Right renal pelvis (tissue), 4 donors: ENCODE data around the gene PSMD14. TPM values are rescaled to one million over a fixed set of nuclear protein-coding genes. Genes with fewer than 3 reads are reported as not detected.
"Not testable (repeated sequence)": the region's sequence is repeated elsewhere in the genome, so short reads cannot be mapped to it uniquely, and the experiment has no call there.

Experiments used
- DNase-seq, 4 donors: peaks; one replicate each; pipeline ENCODE4 v3.0.0-alpha.2; 2013; ENCODE audit warnings: low read depth in 4 of 4, low spot score in 3 of 4, missing footprints in 1 of 4
- polyA plus RNA-seq, 4 donors: library from polyadenylated mRNA; unstranded; fragments of 120-200 nt; gene quantifications; one replicate each; pipeline ENCODE4 v1.2.1, GENCODE V29; 2013; ENCODE audit not compliant: insufficient read length in 4 of 4

Gene PSMD14
- polyA plus RNA-seq, 4 donors = 51.2 to 60.3 (median 58.9) TPM

DNA sequence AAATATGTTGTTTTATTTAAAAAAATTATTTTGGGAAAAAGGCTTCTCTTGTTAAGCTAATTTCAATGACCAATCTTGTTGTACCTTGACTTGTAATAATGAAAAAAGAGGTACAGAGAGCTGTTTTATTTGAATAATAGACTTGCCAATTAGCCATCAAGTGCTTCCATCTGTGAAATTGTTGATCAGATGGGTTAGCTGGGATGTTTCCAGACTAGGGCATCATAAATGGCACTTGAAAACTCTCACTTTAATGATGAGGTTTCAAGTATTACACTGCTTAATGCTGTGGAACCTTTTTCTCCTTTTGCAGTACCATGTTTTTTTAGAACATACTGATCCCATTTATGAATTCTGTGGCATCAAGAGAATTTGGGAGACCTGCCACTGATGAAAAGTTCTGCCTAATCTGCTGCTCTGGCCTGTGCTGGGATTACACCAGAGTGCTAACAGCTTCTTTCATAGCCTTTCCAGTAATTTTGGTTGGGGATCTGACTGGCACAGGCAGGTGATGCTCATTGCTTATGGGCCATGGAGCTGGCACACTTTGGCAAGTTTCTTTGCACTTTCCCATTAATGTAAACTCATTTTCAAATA lies 24.2 kb downstream of the PSMD14 start:
- no peak for DNase-seq

DNA sequence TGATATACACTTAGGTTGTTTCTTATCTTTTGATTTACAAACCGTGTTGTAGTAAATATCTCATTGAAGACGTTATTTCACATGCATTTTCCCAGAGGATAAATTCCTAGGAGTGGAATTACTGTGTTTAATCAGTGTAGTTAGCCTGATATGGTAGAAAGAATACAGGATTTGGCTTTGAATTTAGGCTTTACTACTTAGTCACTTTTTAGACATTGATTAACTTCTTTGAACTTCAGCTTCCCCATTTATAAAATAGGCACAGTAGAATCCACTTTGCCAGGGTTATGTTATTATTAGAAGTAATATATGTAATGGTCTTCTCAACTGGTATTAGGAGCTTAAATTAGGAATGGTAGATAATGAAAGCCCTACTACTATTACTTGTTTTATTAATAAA lies 27.4 kb downstream of the PSMD14 start:
- DNase-seq = no peak

GRCh38 chr2:161337247-161337646 lies 29.0 kb downstream of the PSMD14 start:
- DNase-seq = no peak

GRCh38 chr2:161339532-161339931 lies 31.3 kb downstream of the PSMD14 start:
- DNase-seq = not testable (repeated sequence)

- not testable (repeated sequence) for DNase-seq
These were observed 32.7 kb downstream of the PSMD14 start for GRCh38 chr2:161340930-161341413.

GRCh38 chr2:161343235-161343634 lies 35.0 kb downstream of the PSMD14 start:
- no peak for DNase-seq

- no peak for DNase-seq
These were observed 36.5 kb downstream of the PSMD14 start for GRCh38 chr2:161344692-161345091.

DNA sequence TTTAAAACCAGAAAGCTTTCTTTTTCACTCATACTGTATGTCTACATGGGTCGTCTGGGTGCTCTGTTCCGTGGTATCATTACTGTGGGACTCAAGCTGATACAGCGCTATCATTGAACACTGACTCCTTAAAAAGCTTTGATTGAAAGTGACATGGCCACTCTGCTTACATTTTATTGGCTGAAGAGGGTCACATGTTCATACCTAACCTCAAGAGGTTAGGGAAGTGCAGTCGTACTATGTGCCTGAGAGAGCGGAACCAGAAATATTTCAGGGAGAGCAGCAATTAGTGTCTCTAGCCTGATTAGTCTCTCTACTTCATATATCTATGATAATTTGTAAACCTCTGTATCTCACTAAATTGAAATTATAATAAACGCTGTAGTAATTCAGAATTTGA lies 43.5 kb downstream of the PSMD14 start:
- no peak for DNase-seq

- DNase-seq = no peak
These were observed 44.5 kb downstream of the PSMD14 start for GRCh38 chr2:161352719-161353118.

DNA sequence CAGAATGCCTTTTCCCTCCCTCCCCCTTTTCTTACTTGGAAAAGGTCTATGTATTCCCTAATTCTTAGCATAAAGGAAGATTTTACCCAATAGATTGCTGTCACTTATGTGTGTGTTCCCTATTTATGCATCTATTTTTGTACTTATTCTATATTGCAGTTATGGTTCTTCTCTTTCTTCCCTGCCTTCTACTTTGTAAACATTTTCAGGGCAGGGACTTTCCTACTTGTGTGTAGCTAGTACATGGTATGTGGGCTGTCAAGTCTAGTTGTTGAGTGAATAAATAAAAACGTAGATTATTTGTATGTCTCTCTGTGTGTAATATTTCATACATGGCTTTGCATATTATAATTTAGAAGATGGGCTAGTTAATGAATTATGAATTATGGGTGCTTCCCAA lies 45.3 kb downstream of the PSMD14 start:
- DNase-seq = no peak

GRCh38 chr2:161354106-161354505 lies 45.9 kb downstream of the PSMD14 start:
- DNase-seq = no peak

- DNase-seq = no peak
These were observed 46.9 kb downstream of the PSMD14 start for GRCh38 chr2:161355106-161355505.

- no peak for DNase-seq
These were observed 47.8 kb downstream of the PSMD14 start for GRCh38 chr2:161355983-161356382.

GRCh38 chr2:161357097-161357496 lies 48.9 kb downstream of the PSMD14 start:
- no peak for DNase-seq

DNA sequence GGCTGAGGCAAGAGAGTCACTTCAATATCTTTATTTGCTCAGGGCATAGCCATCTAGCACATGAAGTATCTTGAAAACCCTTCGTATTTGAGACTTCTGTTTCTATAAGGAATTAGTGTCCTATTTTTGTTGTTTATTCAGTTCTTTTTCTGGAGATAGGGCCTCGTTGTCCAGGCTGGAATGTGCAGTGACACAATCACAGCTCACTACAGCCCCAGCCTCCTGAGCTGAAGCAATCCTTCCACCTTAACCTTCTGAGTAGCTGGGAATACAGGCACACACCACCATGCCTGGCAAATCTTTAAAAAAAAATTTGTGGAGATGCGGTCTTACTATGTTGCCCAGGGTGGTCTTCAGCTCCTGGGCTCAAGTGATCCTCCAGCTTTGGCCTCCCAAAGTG lies 50.6 kb downstream of the PSMD14 start:
- DNase-seq = no peak

DNA sequence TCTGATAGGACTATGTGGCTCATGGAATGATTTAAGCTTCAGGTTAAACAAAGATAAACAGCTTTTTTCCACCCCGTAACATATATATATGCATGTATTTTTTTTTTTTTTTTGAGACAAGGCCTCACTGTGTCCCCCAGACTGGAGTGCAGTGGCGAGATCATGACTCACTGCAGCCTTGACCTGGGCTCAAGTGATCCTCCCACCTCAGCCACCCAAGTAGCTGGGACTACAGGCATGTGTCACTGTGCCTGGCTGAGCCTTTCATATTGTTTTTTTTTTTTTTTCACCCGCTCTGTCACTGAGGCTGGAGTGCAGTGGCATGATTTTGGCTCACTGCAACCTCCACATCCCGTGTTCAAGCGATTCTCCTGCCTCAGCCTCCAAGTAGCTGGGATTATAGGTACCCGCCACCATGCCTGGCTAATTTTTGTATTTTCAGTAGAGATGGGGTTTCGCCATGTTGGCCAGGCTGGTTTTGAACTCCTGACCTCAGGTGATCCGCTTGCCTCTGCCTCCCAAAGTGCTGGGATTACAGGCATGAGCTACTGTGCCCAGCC lies 52.0 kb downstream of the PSMD14 start:
- DNase-seq = not testable (repeated sequence)

- no peak for DNase-seq
These were observed 54.4 kb downstream of the PSMD14 start for GRCh38 chr2:161362568-161363166.

- no peak for DNase-seq
These were observed 59.5 kb downstream of the PSMD14 start for GRCh38 chr2:161367675-161368074.

GRCh38 chr2:161369311-161369710 lies 61.1 kb downstream of the PSMD14 start:
- no peak for DNase-seq

GRCh38 chr2:161370981-161371380 lies 62.8 kb downstream of the PSMD14 start:
- DNase-seq = no peak

- no peak for DNase-seq
These were observed 63.6 kb downstream of the PSMD14 start for GRCh38 chr2:161371869-161372268.

DNA sequence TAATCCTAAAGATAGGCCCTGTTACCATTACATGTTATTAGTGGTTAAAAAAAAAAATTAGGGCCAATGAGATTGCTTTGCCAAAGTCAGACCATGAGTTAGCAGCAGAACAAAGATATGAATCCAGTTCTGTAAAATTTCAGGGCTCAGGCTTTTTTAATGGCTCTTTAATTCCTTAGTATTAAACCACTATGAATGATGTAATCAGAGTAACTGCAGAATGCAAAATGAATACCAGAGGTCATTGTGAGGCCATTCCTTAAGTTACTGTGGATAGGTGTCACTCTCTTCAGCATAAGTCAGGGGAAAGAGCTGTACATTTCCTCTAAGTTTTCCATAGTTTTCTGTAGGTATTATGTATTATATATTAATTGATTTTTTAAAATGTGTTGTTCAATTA lies 65.7 kb downstream of the PSMD14 start:
- no peak for DNase-seq
